ENCODE measurements around the gene ZNF644.

DNA sequence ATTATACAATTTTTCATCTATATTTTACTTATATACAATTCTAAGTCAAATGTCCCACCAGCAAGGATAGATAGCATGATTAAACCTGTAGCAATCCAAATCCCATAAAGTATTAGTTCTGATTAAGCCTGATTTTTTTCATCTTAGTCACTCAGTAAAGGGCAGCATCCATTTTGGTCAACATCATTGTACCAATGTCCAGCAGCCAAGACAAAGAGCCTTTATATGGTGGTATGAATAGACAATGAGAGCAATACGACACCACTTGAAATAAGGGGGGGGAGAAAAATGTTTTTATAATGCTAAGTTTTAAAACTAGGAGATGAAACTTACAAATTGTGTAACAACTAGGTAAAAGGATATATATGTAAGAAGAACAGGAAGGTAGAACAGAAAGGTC lies 7.4 kb downstream of the ZNF644 start:
- TF ChIP-seq, protein P1, sequence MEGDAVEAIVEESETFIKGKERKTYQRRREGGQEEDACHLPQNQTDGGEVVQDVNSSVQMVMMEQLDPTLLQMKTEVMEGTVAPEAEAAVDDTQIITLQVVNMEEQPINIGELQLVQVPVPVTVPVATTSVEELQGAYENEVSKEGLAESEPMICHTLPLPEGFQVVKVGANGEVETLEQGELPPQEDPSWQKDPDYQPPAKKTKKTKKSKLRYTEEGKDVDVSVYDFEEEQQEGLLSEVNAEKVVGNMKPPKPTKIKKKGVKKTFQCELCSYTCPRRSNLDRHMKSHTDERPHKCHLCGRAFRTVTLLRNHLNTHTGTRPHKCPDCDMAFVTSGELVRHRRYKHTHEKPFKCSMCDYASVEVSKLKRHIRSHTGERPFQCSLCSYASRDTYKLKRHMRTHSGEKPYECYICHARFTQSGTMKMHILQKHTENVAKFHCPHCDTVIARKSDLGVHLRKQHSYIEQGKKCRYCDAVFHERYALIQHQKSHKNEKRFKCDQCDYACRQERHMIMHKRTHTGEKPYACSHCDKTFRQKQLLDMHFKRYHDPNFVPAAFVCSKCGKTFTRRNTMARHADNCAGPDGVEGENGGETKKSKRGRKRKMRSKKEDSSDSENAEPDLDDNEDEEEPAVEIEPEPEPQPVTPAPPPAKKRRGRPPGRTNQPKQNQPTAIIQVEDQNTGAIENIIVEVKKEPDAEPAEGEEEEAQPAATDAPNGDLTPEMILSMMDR (IDR thresholded peaks at IDR 0.05), result no peak
- no peak for TF ChIP-seq POLR2A (IDR thresholded peaks at IDR 0.05)

Measured in heart left ventricle (tissue), 13 donors.